T-helper 2 cell treated with Interferon-gamma antibody and Interleukin-4, amounts not matched to agents 5 μg/mL and 100 μg/mL, for 36 hours (primary cell): ENCODE results near the gene RFNG.

Experiments
- DNase-seq: peaks from one replicate; pipeline ENCODE4 v3.0.0; 2021; ENCODE audit warnings: low spot score
- H3K27ac Mint-ChIP-seq: one replicate; pipeline ENCODE4 v1.8.0; 2021; ENCODE audit warnings: mild to moderate bottlenecking, mixed read lengths
- H3K27me3 Mint-ChIP-seq: one replicate; pipeline ENCODE4 v1.8.0; 2021; ENCODE audit warnings: low read depth, mixed read lengths
- H3K36me3 Mint-ChIP-seq: one replicate; pipeline ENCODE4 v1.8.0; 2021; ENCODE audit warnings: low read depth, mixed read lengths
- H3K4me1 Mint-ChIP-seq: one replicate; pipeline ENCODE4 v1.8.0; 2021; ENCODE audit warnings: low read depth, mixed read lengths
- H3K4me3 Mint-ChIP-seq: one replicate; pipeline ENCODE4 v1.8.0; 2022; ENCODE audit warnings: mild to moderate bottlenecking, moderate library complexity, mixed read lengths
- H3K9me3 Mint-ChIP-seq: one replicate; pipeline ENCODE4 v1.8.0; 2021; ENCODE audit warnings: mixed read lengths

Gene RFNG

GRCh38 chr17:82020572-82021106 is 31.0 kb downstream of the RFNG start:
- Mint-ChIP-seq H3K36me3 (peaks cover 2% of the 10 kb centered on the region), H3K9me3 (no peaks in the 10 kb centered on the region), H3K27me3 (no peaks in the 10 kb centered on the region), H3K4me3 (peak overlapping the region; percentile 18), H3K27ac (peak overlapping the region; percentile 20), H3K4me1 (peaks cover 15% of the 10 kb centered on the region)
- DNase-seq, result no peak

GRCh38 chr17:82019690-82020571 is 31.7 kb downstream of the RFNG start:
- Mint-ChIP-seq H3K9me3 (no peaks in the 10 kb centered on the region), H3K27me3 (no peaks in the 10 kb centered on the region), H3K36me3 (no peaks in the 10 kb centered on the region), H3K4me3 (peak overlapping the region; percentile 43), H3K27ac (no peak overlapping the region), H3K4me1 (peaks cover 15% of the 10 kb centered on the region)
- DNase-seq, result peak; percentile 63

GRCh38 chr17:82018989-82019689 is 32.5 kb downstream of the RFNG start:
- H3K9me3 Mint-ChIP-seq, result no peaks in the 10 kb centered on the region
- no peaks in the 10 kb centered on the region for H3K36me3 Mint-ChIP-seq
- H3K27ac Mint-ChIP-seq, result no peak overlapping the region
- DNase-seq, result no peak
- H3K4me3 Mint-ChIP-seq, result no peak overlapping the region
- H3K27me3 Mint-ChIP-seq, result no peaks in the 10 kb centered on the region
- H3K4me1 Mint-ChIP-seq, result peaks cover 12% of the 10 kb centered on the region

GRCh38 chr17:82018152-82018988 is 33.2 kb downstream of the RFNG start:
- Mint-ChIP-seq H3K9me3 (no peaks in the 10 kb centered on the region), H3K27ac (no peak overlapping the region), H3K4me1 (peaks cover 7% of the 10 kb centered on the region), H3K36me3 (no peaks in the 10 kb centered on the region), H3K27me3 (no peaks in the 10 kb centered on the region), H3K4me3 (no peak overlapping the region)
- DNase-seq, result no peak

- Mint-ChIP-seq H3K4me3 (no peak overlapping the region), H3K4me1 (peaks cover 7% of the 10 kb centered on the region), H3K27me3 (no peaks in the 10 kb centered on the region), H3K9me3 (no peaks in the 10 kb centered on the region), H3K27ac (no peak overlapping the region), H3K36me3 (no peaks in the 10 kb centered on the region)
- no peak for DNase-seq
Measured at GRCh38 chr17:82017612-82018151, 33.9 kb downstream of the RFNG start.

- no peak for DNase-seq
- Mint-ChIP-seq H3K9me3 (no peaks in the 10 kb centered on the region), H3K4me1 (peaks cover 7% of the 10 kb centered on the region), H3K27ac (no peak overlapping the region), H3K27me3 (no peaks in the 10 kb centered on the region), H3K4me3 (no peak overlapping the region), H3K36me3 (no peaks in the 10 kb centered on the region)
Measured at GRCh38 chr17:82016875-82017459, 34.6 kb downstream of the RFNG start.

- DNase-seq, result no peak
- no peak overlapping the region for H3K4me3 Mint-ChIP-seq
- no peaks in the 10 kb centered on the region for H3K27me3 Mint-ChIP-seq
- no peak overlapping the region for H3K27ac Mint-ChIP-seq
- H3K9me3 Mint-ChIP-seq, result no peaks in the 10 kb centered on the region
- no peaks in the 10 kb centered on the region for H3K36me3 Mint-ChIP-seq
- H3K4me1 Mint-ChIP-seq, result peaks cover 1% of the 10 kb centered on the region
Measured at GRCh38 chr17:82016061-82016874, 35.3 kb downstream of the RFNG start.

GRCh38 chr17:82015311-82015971 is 36.2 kb downstream of the RFNG start:
- Mint-ChIP-seq H3K4me3 (no peak overlapping the region), H3K27ac (no peak overlapping the region), H3K27me3 (no peaks in the 10 kb centered on the region), H3K36me3 (no peaks in the 10 kb centered on the region), H3K9me3 (no peaks in the 10 kb centered on the region), H3K4me1 (no peaks in the 10 kb centered on the region)
- no peak for DNase-seq

GRCh38 chr17:82014971-82015310 is 36.7 kb downstream of the RFNG start:
- Mint-ChIP-seq H3K9me3 (no peaks in the 10 kb centered on the region), H3K4me1 (no peaks in the 10 kb centered on the region)
- DNase-seq, result no peak

GRCh38 chr17:82014432-82014831 is 37.2 kb downstream of the RFNG start:
- H3K4me3 Mint-ChIP-seq, result no peak overlapping the region
- no peak overlapping the region for H3K27ac Mint-ChIP-seq
- H3K9me3 Mint-ChIP-seq, result no peaks in the 10 kb centered on the region
- H3K4me1 Mint-ChIP-seq, result no peaks in the 10 kb centered on the region
- no peak for DNase-seq
- no peaks in the 10 kb centered on the region for H3K27me3 Mint-ChIP-seq
- no peaks in the 10 kb centered on the region for H3K36me3 Mint-ChIP-seq

More at GRCh38 chr17:82014971-82015310, 36.7 kb downstream of the RFNG start:
- Mint-ChIP-seq H3K4me3 (no peak overlapping the region), H3K27me3 (no peaks in the 10 kb centered on the region), H3K27ac (no peak overlapping the region), H3K36me3 (no peaks in the 10 kb centered on the region)

GRCh38 chr17:82013772-82014321 is 37.8 kb downstream of the RFNG start:
- Mint-ChIP-seq H3K27ac (no peak overlapping the region), H3K4me3 (no peak overlapping the region), H3K9me3 (no peaks in the 10 kb centered on the region), H3K27me3 (no peaks in the 10 kb centered on the region), H3K4me1 (no peaks in the 10 kb centered on the region), H3K36me3 (no peaks in the 10 kb centered on the region)
- no peak for DNase-seq

- DNase-seq, result no peak
- Mint-ChIP-seq H3K4me1 (no peaks in the 10 kb centered on the region), H3K4me3 (no peak overlapping the region), H3K36me3 (no peaks in the 10 kb centered on the region), H3K9me3 (no peaks in the 10 kb centered on the region), H3K27me3 (no peaks in the 10 kb centered on the region), H3K27ac (no peak overlapping the region)
Measured at GRCh38 chr17:82013341-82013740, 38.3 kb downstream of the RFNG start.
